ENCODE measurements around the gene OLFML1. TPM values are rescaled to one million over a fixed set of nuclear protein-coding genes. Genes with fewer than 3 reads are reported as not detected.

The OLFML1 gene
- total RNA-seq, 4 donors from 2014 or later: 3.4 to 10.2 (median 7.6) TPM

- TF ChIP-seq CTCF (IDR thresholded peaks at IDR 0.05) (no peak), EP300 (IDR thresholded peaks at IDR 0.05) (no peak), POLR2A (IDR thresholded peaks at IDR 0.05) (no peak), POLR2AphosphoS5 (IDR thresholded peaks at IDR 0.05) (no peak)
- 93 to 100% methylated on average over 2 to 3 of the region's 4 CpGs for WGBS, 2 donors (ENCODE audit: low coverage in 1 of 2)
- H3K27me3 ChIP-seq: no peaks in the 10 kb centered on the region
- peaks cover 0 to 24% (median 5%) of the 10 kb centered on the region in 3 donors for H3K4me1 ChIP-seq
- no peak overlapping the region for H3K4me3 ChIP-seq
- no peak overlapping the region for H3K27ac ChIP-seq
- ATAC-seq: no peak
- no peaks in the 10 kb centered on the region for H3K36me3 ChIP-seq
- H3K9me3 ChIP-seq: no peaks in the 10 kb centered on the region
Observed at GRCh38 chr11:7525424-7525823, 40.1 kb downstream of the OLFML1 start.

- WGBS, 2 donors (ENCODE audit: low coverage in 1 of 2): 82% methylated on average over 1 of the region's 1 CpG; no CpG with 5 or more reads in 1 of the 2 donors
- TF ChIP-seq POLR2A (IDR thresholded peaks at IDR 0.05) (no peak), EP300 (IDR thresholded peaks at IDR 0.05) (no peak), POLR2AphosphoS5 (IDR thresholded peaks at IDR 0.05) (no peak), CTCF (IDR thresholded peaks at IDR 0.05) (no peak)
- H3K27ac ChIP-seq: no peak overlapping the region
- no peaks in the 10 kb centered on the region for H3K36me3 ChIP-seq
- no peaks in the 10 kb centered on the region for H3K9me3 ChIP-seq
- H3K27me3 ChIP-seq: no peaks in the 10 kb centered on the region
- H3K4me1 ChIP-seq: peaks cover 0 to 17% (median 5%) of the 10 kb centered on the region in 3 donors
- no peak for ATAC-seq
- H3K4me3 ChIP-seq: no peak overlapping the region
Observed at GRCh38 chr11:7527029-7527428, 41.7 kb downstream of the OLFML1 start.

GRCh38 chr11:7528514-7529049 lies 43.3 kb downstream of the OLFML1 start:
- 86 to 93% methylated on average over 2 of the region's 4 CpGs for WGBS, 2 donors (ENCODE audit: low coverage in 1 of 2)
- ATAC-seq: no peak
- H3K4me3 ChIP-seq: no peak overlapping the region

GRCh38 chr11:7530013-7530640 lies 44.8 kb downstream of the OLFML1 start:
- no peaks in the 10 kb centered on the region for H3K9me3 ChIP-seq
- TF ChIP-seq POLR2A (IDR thresholded peaks at IDR 0.05) (no peak), EP300 (IDR thresholded peaks at IDR 0.05) (no peak), CTCF (IDR thresholded peaks at IDR 0.05) (no peak), POLR2AphosphoS5 (IDR thresholded peaks at IDR 0.05) (no peak)
- H3K4me3 ChIP-seq: no peak overlapping the region
- no peak overlapping the region for H3K27ac ChIP-seq
- 71 to 90% methylated on average over 1 of the region's 1 CpG for WGBS, 2 donors (ENCODE audit: low coverage in 1 of 2)
- ATAC-seq: no peak
- H3K27me3 ChIP-seq: no peaks in the 10 kb centered on the region
- H3K4me1 ChIP-seq: peaks cover 0 to 4% (median 0%) of the 10 kb centered on the region in 3 donors
- H3K36me3 ChIP-seq: no peaks in the 10 kb centered on the region

More at GRCh38 chr11:7528514-7529049, 43.3 kb downstream of the OLFML1 start:
- TF ChIP-seq CTCF (IDR thresholded peaks at IDR 0.05) (no peak), POLR2A (IDR thresholded peaks at IDR 0.05) (no peak), EP300 (IDR thresholded peaks at IDR 0.05) (no peak), POLR2AphosphoS5 (IDR thresholded peaks at IDR 0.05) (no peak)
- H3K27ac ChIP-seq: no peak overlapping the region
- H3K36me3 ChIP-seq: no peaks in the 10 kb centered on the region
- peaks cover 0 to 12% (median 3%) of the 10 kb centered on the region in 3 donors for H3K4me1 ChIP-seq
- no peaks in the 10 kb centered on the region for H3K27me3 ChIP-seq
- H3K9me3 ChIP-seq: no peaks in the 10 kb centered on the region

- H3K9me3 ChIP-seq: no peaks in the 10 kb centered on the region
- TF ChIP-seq EP300 (IDR thresholded peaks at IDR 0.05) (no peak), POLR2AphosphoS5 (IDR thresholded peaks at IDR 0.05) (no peak), CTCF (IDR thresholded peaks at IDR 0.05) (no peak), POLR2A (IDR thresholded peaks at IDR 0.05) (no peak)
- no peaks in the 10 kb centered on the region for H3K36me3 ChIP-seq
- no peak for ATAC-seq
- no peaks in the 10 kb centered on the region for H3K27me3 ChIP-seq
- H3K27ac ChIP-seq: no peak overlapping the region
- no peak overlapping the region for H3K4me3 ChIP-seq
- peaks cover 0 to 4% (median 0%) of the 10 kb centered on the region in 3 donors for H3K4me1 ChIP-seq
Observed at GRCh38 chr11:7531011-7531410, 45.7 kb downstream of the OLFML1 start.
